Kidney (tissue), 14 donors: ENCODE data around the gene HOXA10. TPM values are rescaled to one million over a fixed set of nuclear protein-coding genes. Genes with fewer than 3 reads are reported as not detected.
A peak's percentile ranks its signal among the peaks of the same experiment; 100 is the strongest.

Source experiments
- DNase-seq, 5 donors: peaks; one replicate each; pipeline ENCODE4 v3.0.0-alpha.2; 2013 to 2020
- FAIRE-seq: peaks from 2 replicates; lab custom pipeline; 2012; peaks lifted over from hg19 to GRCh38; lab: Jason Lieb, UNC
- H3K27ac ChIP-seq, 2 donors: one replicate each; pipeline ENCODE4 v1.7.0; 2013; ENCODE audit warnings: low read depth in 2 of 2, low read length in 2 of 2, inconsistent platforms in 1 of 2
- H3K27me3 ChIP-seq: one replicate; pipeline ENCODE4 v1.7.1; 2013; ENCODE audit warnings: low read length, inconsistent platforms; ENCODE audit not compliant: control insufficient read depth, insufficient read depth
- H3K36me3 ChIP-seq, 3 donors: one replicate each; pipeline versions ENCODE4 v1.7.0 to v1.7.1; 2013; ENCODE audit warnings: low read length in 3 of 3, control low read depth in 1 of 3, inconsistent platforms in 1 of 3; ENCODE audit not compliant: insufficient read depth in 3 of 3, control insufficient read depth in 2 of 3
- H3K4me1 ChIP-seq, 3 donors: one replicate each; pipeline versions ENCODE4 v1.7.0 to v1.7.1; 2013; ENCODE audit warnings: low read length in 3 of 3, inconsistent platforms in 1 of 3, low read depth in 1 of 3; ENCODE audit not compliant: control insufficient read depth in 2 of 3, insufficient read depth in 2 of 3
- H3K4me3 ChIP-seq, 3 donors: one replicate each; pipeline versions ENCODE4 v1.7.0 to v1.8.1; 2013; ENCODE audit warnings: low read length in 3 of 3, control low read depth in 1 of 3, inconsistent platforms in 1 of 3
- H3K9ac ChIP-seq, 3 donors: one replicate each; pipeline versions ENCODE4 v1.7.0 to v1.7.1; 2013; ENCODE audit warnings: low read length in 3 of 3, control low read depth in 1 of 3, inconsistent platforms in 1 of 3
- H3K9me3 ChIP-seq, 3 donors: one replicate each; pipeline versions ENCODE4 v1.7.0 to v1.7.1; 2013; ENCODE audit warnings: low read length in 3 of 3, control low read depth in 1 of 3, inconsistent platforms in 1 of 3; ENCODE audit not compliant: control insufficient read depth in 2 of 3, insufficient read depth in 1 of 3
- CTCF ChIP-seq: IDR thresholded peaks from 3 replicates; pipeline ENCODE4 v1.5.1; 2012; ENCODE audit warnings: mild to moderate bottlenecking, moderate library complexity, borderline replicate concordance; ENCODE audit not compliant: insufficient read depth; ENCODE audit errors: extremely low read depth
- intact Hi-C: fragments of 100-400 bp; cut with DNase I; formaldehyde crosslinking; loops from one replicate; pipeline ENCODE4 v1.11.1; 2022
- microRNA-seq: library from miRNA; unstranded; fragments of <30 nt; microRNA quantifications from one replicate; pipeline ENCODE4 v1.2.0, GENCODE V29; 2020
- polyA plus RNA-seq: library from polyadenylated mRNA; stranded (reverse); fragments of 350-450 nt; fragmentation: Illumina TruSeq; extraction: RNeasy Lipid Tissue Mini Kit (QIAGEN cat#74804); gene quantifications from one replicate; pipeline ENCODE4 v1.2.3, GENCODE V29; 2014; ENCODE audit warnings: low read depth, low replicate concordance; ENCODE audit not compliant: insufficient read depth
- total RNA-seq: library from RNA; stranded (reverse); fragmentation: NEBNext Ultra II Directional; extraction: Animal tissue kit (Norgen Biotek cat#: 25700); gene quantifications from one replicate; pipeline ENCODE4 v1.2.1, GENCODE V29; 2021
- donor health status: control.
- donor health status: control.
- donor health status: control.
- donor health status: control.
- donor health status: control.
- donor health status: DM: yes; HTN: yes; CAD: no.
- donor health status: Normal renal cell carcinoma (clear cell type).

Gene HOXA10
- total and polyA plus RNA-seq, 2 donors from 2014 or later: 16.3 to 17.9 TPM

- TF ChIP-seq CTCF: no peak
- no peaks in the 10 kb centered on the region for H3K27me3 ChIP-seq
- DNase-seq (peak in 4 of 5 donors; percentile 57 to 91 (median 75)), FAIRE-seq (no peak)
- H3K36me3 ChIP-seq: peaks cover 0 to 2% (median 0%) of the 10 kb centered on the region in 3 donors
- intact Hi-C loops: no loop called here
- peak overlapping the region; percentile 88 for H3K27ac ChIP-seq
- H3K9ac ChIP-seq: peak overlapping the region; percentile 8 to 84 (median 81)
- no peaks in the 10 kb centered on the region for H3K9me3 ChIP-seq
- peak overlapping the region; percentile 47 to 75 (median 59) for H3K4me3 ChIP-seq
- H3K4me1 ChIP-seq: peaks cover 26 to 46% (median 38%) of the 10 kb centered on the region in 3 donors
Measured at GRCh38 chr7:27121684-27122076, 52.4 kb downstream of the HOXA10 start.

Small RNAs within 50 kb of the gene (microRNA-seq; reads per million reads assigned to microRNA genes)
- 2,648 reads per million, percentile 86 among the genes with 10 or more reads in this experiment for gene MIR196B

Other genes with a start within 250 kb of the HOXA10 start
- 2.4 TPM for gene HOXA1, start 78.3 kb downstream of the HOXA10 start, total RNA-seq
- gene HOXA1, start 78.3 kb downstream of the HOXA10 start, polyA plus RNA-seq: 1.1 TPM
- gene HOXA2, start 71.6 kb downstream of the HOXA10 start, total RNA-seq: 2.9 TPM
- gene HOXA2, start 71.6 kb downstream of the HOXA10 start, polyA plus RNA-seq: 1.3 TPM
- 11.2 TPM for gene HOXA4, start 43.6 kb downstream of the HOXA10 start, total RNA-seq
- 13.0 TPM for gene HOXA4, start 43.6 kb downstream of the HOXA10 start, polyA plus RNA-seq
- gene HOXA5, start 30.6 kb downstream of the HOXA10 start, total RNA-seq: 38.0 TPM
- 19.4 TPM for gene HOXA5, start 30.6 kb downstream of the HOXA10 start, polyA plus RNA-seq
- gene HOXA6, start 26.5 kb downstream of the HOXA10 start, total RNA-seq: 22.0 TPM
- gene HOXA6, start 26.5 kb downstream of the HOXA10 start, polyA plus RNA-seq: 1.1 TPM
- 21.2 TPM for gene HOXA3, start 21.7 kb downstream of the HOXA10 start, total RNA-seq
- 6.3 TPM for gene HOXA3, start 21.7 kb downstream of the HOXA10 start, polyA plus RNA-seq
- gene HOXA7, start 17.6 kb downstream of the HOXA10 start, total RNA-seq: 31.3 TPM
- gene HOXA7, start 17.6 kb downstream of the HOXA10 start, polyA plus RNA-seq: 23.8 TPM
- 36.8 TPM for gene HOXA9, start 8.8 kb downstream of the HOXA10 start, total RNA-seq
- 36.7 TPM for gene HOXA9, start 8.8 kb downstream of the HOXA10 start, polyA plus RNA-seq
- gene HOXA11, start 10.9 kb upstream of the HOXA10 start, total RNA-seq: 5.2 TPM
- 5.5 TPM for gene HOXA11, start 10.9 kb upstream of the HOXA10 start, polyA plus RNA-seq
- 0.44 TPM for gene HOXA13, start 25.8 kb upstream of the HOXA10 start, total RNA-seq
- gene HOXA13, start 25.8 kb upstream of the HOXA10 start, polyA plus RNA-seq: 0.17 TPM
- not detected for gene EVX1, start 68.5 kb upstream of the HOXA10 start, total RNA-seq
- gene EVX1, start 68.5 kb upstream of the HOXA10 start, polyA plus RNA-seq: 0.62 TPM